B cell (primary cell): ENCODE data around the gene KLHDC8B.

Experiments
- EZH2 ChIP-seq: IDR thresholded peaks from 2 replicates; pipeline ENCODE4 v1.6.1; 2012; ENCODE audit warnings: borderline replicate concordance, low read depth, mild to moderate bottlenecking, moderate library complexity, low read length; ENCODE audit not compliant: insufficient read depth, poor library complexity, severe bottlenecking
- TF ChIP-seq, protein P1 (sequence below): fragments of 200-600 bp; IDR thresholded peaks from one replicate; pipeline ENCODE4 v1.8.0; 2022; ENCODE audit warnings: antibody characterized with exemption, mild to moderate bottlenecking

DNA sequence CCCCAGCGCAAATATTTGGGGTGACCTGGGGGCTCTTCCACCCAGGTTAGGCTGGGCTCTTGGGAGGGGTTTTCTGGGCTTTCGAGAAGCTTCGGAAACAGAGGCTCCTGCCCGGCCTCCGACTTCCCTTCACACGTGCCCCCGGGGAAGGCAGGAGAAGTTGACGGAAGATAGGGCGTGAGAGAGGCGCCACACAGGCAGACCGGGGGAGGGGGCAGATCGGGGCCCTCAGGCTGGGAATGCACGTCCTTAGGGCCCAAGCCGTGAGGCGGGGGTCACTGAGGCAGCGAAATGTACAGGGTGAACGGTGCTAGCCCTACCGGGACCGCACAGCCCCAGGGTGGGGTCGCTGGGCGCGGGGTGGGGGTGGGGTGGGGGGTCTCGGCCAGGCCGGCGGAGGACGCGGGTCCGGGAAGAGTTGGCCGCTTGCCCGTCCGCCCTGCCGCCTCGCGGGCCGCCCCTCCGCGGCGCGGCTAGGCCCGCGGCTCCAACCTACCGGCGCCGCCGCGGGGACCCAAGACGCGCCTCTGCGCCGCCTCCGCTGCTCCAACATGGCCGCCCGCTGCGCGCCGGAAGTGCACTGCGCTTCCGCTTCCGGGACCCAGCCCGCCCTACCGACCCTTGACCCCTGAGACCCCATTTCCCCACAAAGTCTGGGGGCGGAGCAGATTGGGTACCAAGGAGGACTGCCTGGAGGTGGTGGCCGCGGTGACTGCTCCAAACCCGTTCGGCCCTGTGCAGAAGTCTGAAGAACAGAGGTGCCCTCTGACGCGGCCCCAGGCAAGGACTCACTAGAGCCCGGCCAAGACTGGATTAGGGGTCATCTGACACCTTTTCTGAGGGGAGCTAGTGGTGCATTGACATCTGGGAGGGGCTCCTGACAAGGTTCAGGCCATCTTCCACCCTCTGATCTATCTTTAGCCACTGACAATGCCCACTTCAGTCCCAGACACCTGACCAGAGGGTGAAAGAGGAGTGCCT is 5.3 kb upstream of the KLHDC8B start, which contains the start of gene CCDC71:
- TF ChIP-seq, protein P1, sequence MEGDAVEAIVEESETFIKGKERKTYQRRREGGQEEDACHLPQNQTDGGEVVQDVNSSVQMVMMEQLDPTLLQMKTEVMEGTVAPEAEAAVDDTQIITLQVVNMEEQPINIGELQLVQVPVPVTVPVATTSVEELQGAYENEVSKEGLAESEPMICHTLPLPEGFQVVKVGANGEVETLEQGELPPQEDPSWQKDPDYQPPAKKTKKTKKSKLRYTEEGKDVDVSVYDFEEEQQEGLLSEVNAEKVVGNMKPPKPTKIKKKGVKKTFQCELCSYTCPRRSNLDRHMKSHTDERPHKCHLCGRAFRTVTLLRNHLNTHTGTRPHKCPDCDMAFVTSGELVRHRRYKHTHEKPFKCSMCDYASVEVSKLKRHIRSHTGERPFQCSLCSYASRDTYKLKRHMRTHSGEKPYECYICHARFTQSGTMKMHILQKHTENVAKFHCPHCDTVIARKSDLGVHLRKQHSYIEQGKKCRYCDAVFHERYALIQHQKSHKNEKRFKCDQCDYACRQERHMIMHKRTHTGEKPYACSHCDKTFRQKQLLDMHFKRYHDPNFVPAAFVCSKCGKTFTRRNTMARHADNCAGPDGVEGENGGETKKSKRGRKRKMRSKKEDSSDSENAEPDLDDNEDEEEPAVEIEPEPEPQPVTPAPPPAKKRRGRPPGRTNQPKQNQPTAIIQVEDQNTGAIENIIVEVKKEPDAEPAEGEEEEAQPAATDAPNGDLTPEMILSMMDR, result no peak
- TF ChIP-seq EZH2, result no peak
